ENCODE measurements around the gene CRB3. TPM values are rescaled to one million over a fixed set of nuclear protein-coding genes. Genes with fewer than 3 reads are reported as not detected.

CRB3 gene
- total RNA-seq, 1 experiment from 2014 or later = not detected

DNA sequence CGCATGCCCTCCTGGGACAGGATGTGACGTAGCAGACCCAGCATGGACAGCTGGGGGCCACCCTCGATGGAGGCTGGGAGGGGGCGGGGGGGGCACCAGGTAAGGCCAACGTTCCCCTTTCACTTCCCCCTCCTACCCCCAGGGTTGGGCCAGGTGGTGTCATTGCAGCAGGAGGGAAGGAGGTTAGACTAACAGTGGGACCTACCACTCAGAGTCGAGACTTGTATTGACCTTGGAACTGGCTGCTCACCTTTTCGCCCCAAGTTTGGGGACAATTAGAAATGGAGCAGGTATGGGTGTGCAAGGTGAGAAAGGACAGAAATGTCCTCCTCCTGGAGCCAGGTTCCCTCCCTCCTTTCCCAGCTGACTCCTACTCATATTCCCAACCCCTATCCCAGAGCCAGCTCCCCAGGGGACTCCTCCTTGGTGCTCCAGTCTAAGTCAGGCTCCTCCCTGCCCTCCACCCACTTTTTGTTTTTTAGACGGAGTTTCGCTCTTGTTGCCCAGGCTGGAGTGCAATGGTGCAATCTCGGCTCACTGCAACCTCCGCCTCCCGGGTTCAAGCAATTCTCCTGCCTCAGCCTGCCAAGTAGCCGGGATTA lies 21.9 kb upstream of the CRB3 start:
- CTCF ChIA-PET = no interaction called here

DNA sequence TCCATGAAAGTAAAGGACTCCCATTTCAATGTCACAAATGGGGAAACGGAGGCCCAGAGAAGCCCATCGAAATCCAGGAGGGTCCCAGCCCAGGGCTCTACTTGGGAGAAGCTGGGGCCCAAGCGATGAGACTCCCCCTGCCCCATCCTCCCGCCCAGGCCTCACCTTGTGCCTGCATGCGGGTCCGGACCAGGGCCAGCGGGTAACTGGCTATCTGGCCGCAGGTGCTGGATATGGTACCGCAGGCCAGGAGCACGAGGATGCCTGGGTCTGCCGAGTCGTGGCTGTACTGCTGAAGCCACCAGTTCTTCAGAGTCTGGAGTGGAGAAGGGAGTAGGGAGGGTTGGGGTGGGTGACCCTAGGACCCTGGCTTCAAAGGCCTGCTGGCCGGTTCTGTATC lies 20.1 kb upstream of the CRB3 start:
- no peaks in the 10 kb centered on the region for H3K36me3 ChIP-seq (ENCODE audit: insufficient read depth, low read length, poor library complexity, severe bottlenecking)
- intact Hi-C loops (cut with micrococcal nuclease; ENCODE audit: unreplicated experiment) = no loop called here
- ChIA-PET POLR2A (ENCODE audit: low non-redundant PET) (no interaction called here), CTCF (no interaction called here)
- no peaks in the 10 kb centered on the region for H3K4me1 ChIP-seq (ENCODE audit: insufficient read depth, low read length, poor library complexity, severe bottlenecking)
- no peaks in the 10 kb centered on the region for H3K9me3 ChIP-seq (ENCODE audit: low read depth, low read length, poor library complexity, severe bottlenecking)
- H3K4me3 ChIP-seq (ENCODE audit: low read depth, low read length, poor library complexity, severe bottlenecking) = no peak overlapping the region
- H3K27me3 ChIP-seq (replicated peaks; ENCODE audit: insufficient read depth, low read depth, low read length, poor library complexity) = no peaks in the 10 kb centered on the region
- DNase-seq (ENCODE audit: low spot score) = no peak
- no peak for TF ChIP-seq EZH2 (IDR thresholded peaks at IDR 0.05; ENCODE audit: borderline replicate concordance, low read depth, low read length, poor library complexity, severe bottlenecking)
- TF ChIP-seq, protein P1, sequence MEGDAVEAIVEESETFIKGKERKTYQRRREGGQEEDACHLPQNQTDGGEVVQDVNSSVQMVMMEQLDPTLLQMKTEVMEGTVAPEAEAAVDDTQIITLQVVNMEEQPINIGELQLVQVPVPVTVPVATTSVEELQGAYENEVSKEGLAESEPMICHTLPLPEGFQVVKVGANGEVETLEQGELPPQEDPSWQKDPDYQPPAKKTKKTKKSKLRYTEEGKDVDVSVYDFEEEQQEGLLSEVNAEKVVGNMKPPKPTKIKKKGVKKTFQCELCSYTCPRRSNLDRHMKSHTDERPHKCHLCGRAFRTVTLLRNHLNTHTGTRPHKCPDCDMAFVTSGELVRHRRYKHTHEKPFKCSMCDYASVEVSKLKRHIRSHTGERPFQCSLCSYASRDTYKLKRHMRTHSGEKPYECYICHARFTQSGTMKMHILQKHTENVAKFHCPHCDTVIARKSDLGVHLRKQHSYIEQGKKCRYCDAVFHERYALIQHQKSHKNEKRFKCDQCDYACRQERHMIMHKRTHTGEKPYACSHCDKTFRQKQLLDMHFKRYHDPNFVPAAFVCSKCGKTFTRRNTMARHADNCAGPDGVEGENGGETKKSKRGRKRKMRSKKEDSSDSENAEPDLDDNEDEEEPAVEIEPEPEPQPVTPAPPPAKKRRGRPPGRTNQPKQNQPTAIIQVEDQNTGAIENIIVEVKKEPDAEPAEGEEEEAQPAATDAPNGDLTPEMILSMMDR (conservative IDR thresholded peaks at IDR 0.05; ENCODE audit: low read depth, low read length) = no peak
- no TSS peak for BruUV-seq (replicated peaks)
- H3K27ac ChIP-seq (ENCODE audit: low read depth, low read length, poor library complexity, severe bottlenecking) = no peak overlapping the region

More for the DNA sequence above, 21.9 kb upstream of the CRB3 start:
- DNase-seq (ENCODE audit: low spot score) = no peak
- Histone ChIP-seq H3K9me3 (ENCODE audit: low read depth, low read length, poor library complexity, severe bottlenecking) (no peaks in the 10 kb centered on the region), H3K27me3 (replicated peaks; ENCODE audit: insufficient read depth, low read depth, low read length, poor library complexity) (no peaks in the 10 kb centered on the region), H3K27ac (ENCODE audit: low read depth, low read length, poor library complexity, severe bottlenecking) (no peak overlapping the region), H3K4me3 (ENCODE audit: low read depth, low read length, poor library complexity, severe bottlenecking) (no peak overlapping the region), H3K4me1 (ENCODE audit: insufficient read depth, low read length, poor library complexity, severe bottlenecking) (no peaks in the 10 kb centered on the region), H3K36me3 (ENCODE audit: insufficient read depth, low read length, poor library complexity, severe bottlenecking) (no peaks in the 10 kb centered on the region)
- TF ChIP-seq, protein P1 (conservative IDR thresholded peaks at IDR 0.05; ENCODE audit: low read depth, low read length) = no peak
- TF ChIP-seq EZH2 (IDR thresholded peaks at IDR 0.05; ENCODE audit: borderline replicate concordance, low read depth, low read length, poor library complexity, severe bottlenecking) = no peak
- intact Hi-C loops (cut with micrococcal nuclease; ENCODE audit: unreplicated experiment) = no loop called here
- no TSS peak for BruUV-seq (replicated peaks)
- POLR2A ChIA-PET (ENCODE audit: low non-redundant PET) = no interaction called here

DNA sequence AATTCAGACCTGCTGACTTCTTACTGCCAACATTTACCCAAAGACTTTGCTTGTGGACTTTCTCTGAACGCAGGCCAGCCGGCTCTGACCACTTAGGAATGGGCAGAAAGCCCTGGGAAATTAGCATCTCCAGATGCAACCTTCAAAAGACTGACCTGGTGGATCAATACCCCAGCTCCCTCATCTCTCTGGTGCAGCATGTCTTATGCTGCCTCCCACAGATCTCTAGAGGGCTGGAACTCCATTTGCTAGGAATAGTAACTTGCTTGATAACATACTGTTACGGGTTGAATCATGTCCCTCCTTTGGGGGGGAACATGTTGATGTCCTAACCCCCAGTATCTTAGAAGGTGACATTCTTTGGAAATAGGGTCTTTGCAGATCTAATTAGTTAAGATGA lies 17.6 kb upstream of the CRB3 start:
- H3K9me3 ChIP-seq (ENCODE audit: low read depth, low read length, poor library complexity, severe bottlenecking) = no peaks in the 10 kb centered on the region
- no peak overlapping the region for H3K4me3 ChIP-seq (ENCODE audit: low read depth, low read length, poor library complexity, severe bottlenecking)
- ChIA-PET POLR2A (ENCODE audit: low non-redundant PET) (no interaction called here), CTCF (no interaction called here)
- no peaks in the 10 kb centered on the region for H3K27me3 ChIP-seq (replicated peaks; ENCODE audit: insufficient read depth, low read depth, low read length, poor library complexity)
- no peaks in the 10 kb centered on the region for H3K4me1 ChIP-seq (ENCODE audit: insufficient read depth, low read length, poor library complexity, severe bottlenecking)
- no peak overlapping the region for H3K27ac ChIP-seq (ENCODE audit: low read depth, low read length, poor library complexity, severe bottlenecking)
- no peak for DNase-seq (ENCODE audit: low spot score)
- TF ChIP-seq EZH2 (IDR thresholded peaks at IDR 0.05; ENCODE audit: borderline replicate concordance, low read depth, low read length, poor library complexity, severe bottlenecking) = no peak
- TF ChIP-seq, protein P1 (conservative IDR thresholded peaks at IDR 0.05; ENCODE audit: low read depth, low read length) = no peak
- H3K36me3 ChIP-seq (ENCODE audit: insufficient read depth, low read length, poor library complexity, severe bottlenecking) = no peaks in the 10 kb centered on the region
- BruUV-seq (replicated peaks) = no TSS peak
- intact Hi-C loops (cut with micrococcal nuclease; ENCODE audit: unreplicated experiment) = no loop called here

Measured in A673 (cell line).